K562 (cell line): Measurements from ENCODE around the gene AK2. TPM values are rescaled to one million over a fixed set of nuclear protein-coding genes. Genes with fewer than 3 reads are reported as not detected.

ENCODE experiments used
- ARID2 ChIP-seq: fragments of 450-650 bp; IDR thresholded peaks from 2 replicates; pipeline ENCODE4 v1.6.1; 2017; ENCODE audit warnings: antibody characterized with exemption, mild to moderate bottlenecking
- ASH1L ChIP-seq: fragments of 450-650 bp; IDR thresholded peaks from 2 replicates; pipeline ENCODE4 v1.6.1; 2018; ENCODE audit warnings: borderline replicate concordance, mild to moderate bottlenecking, low read depth; ENCODE audit not compliant: partially characterized antibody
- ATF1 ChIP-seq, 2 experiments: fragments of 450-650 bp in 1 of 2; IDR thresholded peaks; 2 replicates each; pipeline ENCODE4 v1.6.1; 2016; ENCODE audit warnings: missing compliant biosample characterization in 1 of 2, missing genetic modification characterization in 1 of 2
- ATF3 ChIP-seq, 2 experiments: fragments of 450-650 bp in 1 of 2; sonication (generic) in 1 of 2; formaldehyde crosslinking in 1 of 2; IDR thresholded peaks in 1 of 2; conservative IDR thresholded peaks in 1 of 2; 2 replicates each; pipeline versions ENCODE4 v1.6.1 to v1.8.1; 2016 to 2023; ENCODE audit warnings: mild to moderate bottlenecking in 2 of 2, moderate library complexity in 2 of 2, inconsistent platforms in 1 of 2, missing genetic modification reagents in 1 of 2
- BACH1 ChIP-seq: fragments of 200-800 bp; sonication (Bioruptor generic); IDR thresholded peaks from 2 replicates; pipeline ENCODE4 v1.6.1; 2016; ENCODE audit warnings: missing genetic modification characterization, missing compliant biosample characterization
- BHLHE40 ChIP-seq: IDR thresholded peaks from 2 replicates; pipeline ENCODE4 v1.6.1; 2011; ENCODE audit warnings: low read length, improper control_type of control experiment
- FOXA3 ChIP-seq, 2 experiments: fragments of 450-650 bp in 1 of 2; sonication (generic) in 1 of 2; formaldehyde crosslinking; IDR thresholded peaks in 1 of 2; conservative IDR thresholded peaks in 1 of 2; 2 replicates each; pipeline versions ENCODE4 v1.4.0 to v1.8.0; 2020 to 2022; ENCODE audit warnings: mild to moderate bottlenecking in 2 of 2, missing genetic modification reagents in 1 of 2
- GTF2F1 ChIP-seq: IDR thresholded peaks from 2 replicates; pipeline ENCODE4 v1.6.1; 2011; ENCODE audit warnings: low read depth, low read length, improper control_type of control experiment
- HES1 ChIP-seq: fragments of 450-650 bp; IDR thresholded peaks from 2 replicates; pipeline ENCODE4 v1.6.1; 2016; ENCODE audit warnings: low read depth, mild to moderate bottlenecking, moderate library complexity
- POLR2AphosphoS5 ChIP-seq: IDR thresholded peaks from 2 replicates; pipeline ENCODE4 v1.6.1; 2011; ENCODE audit warnings: mild to moderate bottlenecking, low read depth, low read length, moderate library complexity; ENCODE audit not compliant: control insufficient read depth, insufficient read depth
- SOX6 ChIP-seq: fragments of 450-650 bp; IDR thresholded peaks from 2 replicates; pipeline ENCODE4 v1.6.1; 2014; ENCODE audit warnings: mild to moderate bottlenecking
- TCF7L2 ChIP-seq: fragments of 150-350 bp; IDR thresholded peaks from 2 replicates; pipeline ENCODE4 v1.6.1; 2016; ENCODE audit warnings: low read depth, mild to moderate bottlenecking, low read length, moderate library complexity
- U2AF2 ChIP-seq: fragments of 200-400 bp; formaldehyde crosslinking; optimal IDR thresholded peaks from 2 replicates; pipeline ENCODE3; 2017; ENCODE audit warnings: low read depth, mild to moderate bottlenecking, low read length
- ZFP36 ChIP-seq: fragments of 150-350 bp; IDR thresholded peaks from 2 replicates; pipeline ENCODE4 v1.6.1; 2018; ENCODE audit warnings: low read length, low read depth; ENCODE audit not compliant: partially characterized antibody
- ZNF318 ChIP-seq, 2 experiments: fragments of 450-650 bp; IDR thresholded peaks; 2 replicates each; pipeline ENCODE4 v1.6.1; 2016; ENCODE audit warnings: mild to moderate bottlenecking in 2 of 2, borderline replicate concordance in 1 of 2, low read depth in 1 of 2, moderate library complexity in 1 of 2
- ZNF76 ChIP-seq: fragments of 250-450 bp; sonication (Bioruptor Pico); IDR thresholded peaks from 2 replicates; pipeline ENCODE4 v1.4.0; 2020; ENCODE audit warnings: mild to moderate bottlenecking, moderate library complexity, borderline replicate concordance
- ZNF766 ChIP-seq: fragments of 200-800 bp; sonication (Bioruptor generic); conservative IDR thresholded peaks from 2 replicates; pipeline ENCODE4 v1.6.1; 2016; ENCODE audit warnings: missing genetic modification characterization, missing compliant biosample characterization
- polyA plus RNA-seq, 8 experiments: library from polyadenylated mRNA; depleted of rRNA in 4 of 8; stranded (reverse) in 5 of 8; unstranded in 3 of 8; fragments of >200 nt; fragmentation: Nextera tagmentation in 2 of 8; fragmentation: Illumina TruSeq in 1 of 8; extraction: Ambion mirVana in 2 of 8; extraction: Trizol in 1 of 8; gene quantifications; 2 replicates each; pipeline versions ENCODE4 v1.2.1 to v1.2.3, GENCODE V29; 2011 to 2014; ENCODE audit warnings: inconsistent platforms in 1 of 8, missing spikeins in 1 of 8
- total RNA-seq, 7 experiments: library from RNA; depleted of rRNA in 6 of 7; stranded (reverse); fragments of >200 nt in 6 of 7; fragmentation: Illumina TruSeq in 2 of 7; extraction: Trizol in 2 of 7; gene quantifications; 2 replicates each; pipeline versions ENCODE4 v1.2.1 to v1.2.3, GENCODE V29; 2011 to 2021; ENCODE audit warnings: low replicate concordance in 1 of 7

AK2 gene
- total and polyA plus RNA-seq, 9 of the 15 experiments (the other 6 are each of a cell fraction or from before 2014, with no cell fraction given) = 105 to 1,050 (median 509) TPM

DNA sequence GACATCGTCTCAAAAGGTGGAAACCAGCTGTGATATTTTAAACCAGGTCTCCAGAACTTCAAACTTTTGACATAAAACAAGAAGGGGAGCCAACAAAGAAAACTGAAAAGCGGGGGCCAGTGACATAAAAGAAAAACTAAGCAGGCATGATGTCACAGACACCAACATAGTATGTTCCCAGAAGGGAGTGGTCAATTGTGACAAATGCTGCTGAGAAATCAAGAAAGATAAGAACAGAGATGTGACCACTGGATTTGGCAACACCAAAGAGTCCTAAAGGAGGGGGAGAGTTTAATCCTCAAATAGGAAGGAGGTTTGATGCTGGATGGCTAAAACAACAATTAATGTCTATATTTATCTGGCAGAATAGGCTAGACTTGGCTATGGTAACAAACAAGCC is 69.8 kb downstream of the AK2 start (continued):
- TF ChIP-seq HES1 = no peak
- TF ChIP-seq GTF2F1 = no peak
- TF ChIP-seq ARID2 = no peak
- peak in 1 of 2 experiments; percentile 53; a peak in 1 of 4 replicates for TF ChIP-seq ZNF318 (IDR thresholded peaks at IDR 0.05; ENCODE audit: borderline replicate concordance in 1 of 2, low read depth in 1 of 2)
- TF ChIP-seq FOXA3 (CRISPR knock-in tag; conservative IDR thresholded peaks at IDR 0.05 in 1 of 2, IDR thresholded peaks at IDR 0.05 in 1 of 2) = no peak
- peak; percentile 66; the same call in 1 of the 2 replicates for TF ChIP-seq ATF3 (IDR thresholded peaks at IDR 0.05)
- TF ChIP-seq ATF3 (CRISPR knock-in tag; conservative IDR thresholded peaks at IDR 0.05) = no peak
- no peak for TF ChIP-seq ZNF76 (CRISPR knock-in tag)
- no peak for TF ChIP-seq ATF1 (CRISPR knock-in tag; IDR thresholded peaks at IDR 0.05)
- TF ChIP-seq ATF1 (tag; IDR thresholded peaks at IDR 0.05) = peak; percentile 69
- TF ChIP-seq ZFP36 = no peak
- no peak for TF ChIP-seq TCF7L2
- TF ChIP-seq BACH1 (tag) = no peak
- peak; percentile 56; the same call in 1 of the 2 replicates for TF ChIP-seq SOX6
- TF ChIP-seq BHLHE40 = no peak
- no peak for TF ChIP-seq U2AF2
- TF ChIP-seq POLR2AphosphoS5 = no peak
- peak; percentile 57; the same call in 1 of the 2 replicates for TF ChIP-seq ZNF766
- TF ChIP-seq ASH1L = no peak
